MM.1S (cell line): ENCODE results near the gene MEA1.

Source experiments
- EZH2 ChIP-seq: fragments of 300-600 bp; sonication (generic); optimal IDR thresholded peaks from 2 replicates; pipeline ENCODE3; 2017; ENCODE audit warnings: low read depth, mild to moderate bottlenecking, antibody characterized with exemption, low read length, mixed read lengths
- EZH2phosphoT487 ChIP-seq: fragments of 300-600 bp; sonication (generic); IDR thresholded peaks from 2 replicates; pipeline ENCODE4 v1.6.1; 2018; ENCODE audit warnings: antibody characterized with exemption, low read length
- TF ChIP-seq, protein P1 (sequence below): fragments of 300-600 bp; sonication (generic); IDR thresholded peaks from 2 replicates; pipeline ENCODE4 v1.5.1; 2016; ENCODE audit warnings: antibody characterized with exemption, low read length, mixed read lengths

DNA sequence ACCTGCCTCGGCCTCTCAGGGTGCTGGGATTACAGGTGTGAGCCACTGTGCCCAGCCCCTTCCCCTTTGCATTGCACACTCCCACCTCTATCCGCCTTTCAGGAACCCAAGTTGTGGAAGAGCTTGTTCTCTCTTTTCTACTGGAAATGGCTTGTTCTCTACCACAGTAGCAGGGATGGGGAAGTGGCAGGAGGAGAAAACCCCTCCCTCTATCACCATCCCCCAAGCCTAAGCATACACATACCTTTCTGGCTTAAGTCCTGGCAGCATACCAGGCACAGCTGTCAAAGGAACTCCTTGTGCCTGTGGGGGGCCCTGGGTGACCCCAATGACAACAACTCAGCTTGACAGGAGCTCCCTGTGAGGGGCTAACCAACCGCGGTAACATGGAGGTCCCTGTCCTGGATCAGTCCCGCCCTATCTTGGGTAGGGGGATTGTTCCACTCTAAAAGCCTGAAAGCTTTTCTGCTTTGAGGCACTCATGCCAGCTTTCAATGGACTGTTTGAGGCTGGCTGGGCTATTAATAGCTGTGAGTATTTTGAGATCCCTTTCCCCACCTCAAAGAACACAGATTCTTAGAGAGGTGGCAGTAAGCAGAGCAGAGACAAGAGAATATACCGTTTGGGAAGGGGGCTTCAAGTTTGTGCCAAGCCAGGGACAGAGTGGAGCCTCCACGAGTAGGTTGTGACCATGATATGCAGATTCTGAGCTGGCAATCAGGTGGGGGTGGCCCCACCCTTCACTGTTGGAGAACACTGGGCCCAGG is 2.6 kb upstream of the MEA1 start:
- TF ChIP-seq, protein P1, sequence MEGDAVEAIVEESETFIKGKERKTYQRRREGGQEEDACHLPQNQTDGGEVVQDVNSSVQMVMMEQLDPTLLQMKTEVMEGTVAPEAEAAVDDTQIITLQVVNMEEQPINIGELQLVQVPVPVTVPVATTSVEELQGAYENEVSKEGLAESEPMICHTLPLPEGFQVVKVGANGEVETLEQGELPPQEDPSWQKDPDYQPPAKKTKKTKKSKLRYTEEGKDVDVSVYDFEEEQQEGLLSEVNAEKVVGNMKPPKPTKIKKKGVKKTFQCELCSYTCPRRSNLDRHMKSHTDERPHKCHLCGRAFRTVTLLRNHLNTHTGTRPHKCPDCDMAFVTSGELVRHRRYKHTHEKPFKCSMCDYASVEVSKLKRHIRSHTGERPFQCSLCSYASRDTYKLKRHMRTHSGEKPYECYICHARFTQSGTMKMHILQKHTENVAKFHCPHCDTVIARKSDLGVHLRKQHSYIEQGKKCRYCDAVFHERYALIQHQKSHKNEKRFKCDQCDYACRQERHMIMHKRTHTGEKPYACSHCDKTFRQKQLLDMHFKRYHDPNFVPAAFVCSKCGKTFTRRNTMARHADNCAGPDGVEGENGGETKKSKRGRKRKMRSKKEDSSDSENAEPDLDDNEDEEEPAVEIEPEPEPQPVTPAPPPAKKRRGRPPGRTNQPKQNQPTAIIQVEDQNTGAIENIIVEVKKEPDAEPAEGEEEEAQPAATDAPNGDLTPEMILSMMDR: no peak
- TF ChIP-seq EZH2: no peak
- TF ChIP-seq EZH2phosphoT487: no peak
